Epithelial cell of umbilical artery (primary cell): ENCODE measurements around the gene VSTM5. TPM values are rescaled to one million over a fixed set of nuclear protein-coding genes. Genes with fewer than 3 reads are reported as not detected.

Source experiments
- total RNA-seq: library from RNA; depleted of rRNA; stranded (reverse); fragments of >200 nt; gene quantifications from 2 replicates; pipeline ENCODE4 v1.2.3, GENCODE V29; 2014

The VSTM5 gene
- total RNA-seq = under 0.01 TPM in 1 of 2 replicates, not detected in the other

GRCh38 chr11:93850594-93851018 is at the start of gene VSTM5:
TSS of gene VSTM5 (minus strand) at chr11:93850618. CDS start at chr11:93850502, 116 bp downstream.

GRCh38 chr11:93784145-93784934 is 66.1 kb downstream of the VSTM5 start, which contains the start of gene MED17:
TSS of gene MED17 (plus strand) at chr11:93784282. CDS start at chr11:93784514, 232 bp downstream.

Other genes starting within 250 kb of the VSTM5 start
- 13.3 and 28.3 TPM in 2 replicates for gene CEP295, start 188.9 kb downstream of the VSTM5 start, total RNA-seq
- gene TAF1D, start 109.1 kb downstream of the VSTM5 start, total RNA-seq = 192 and 286 TPM in 2 replicates
- gene C11orf54, start 108.9 kb downstream of the VSTM5 start, total RNA-seq = 17.2 and 27.2 TPM in 2 replicates
- 30.9 and 35.1 TPM in 2 replicates for gene MED17, start 66.3 kb downstream of the VSTM5 start, total RNA-seq
- gene HEPHL1, start 170.7 kb upstream of the VSTM5 start, total RNA-seq = not detected in 2 replicates